ENCODE data around the gene CCSER1. TPM values are rescaled to one million over a fixed set of nuclear protein-coding genes. Genes with fewer than 3 reads are reported as not detected.

Gene CCSER1
- total and polyA plus RNA-seq, 2 donors (not counting 1 experiment from before 2014, with no cell fraction given): under 0.01 TPM; not detected in 1

GRCh38 chr4:90648791-90649190 lies 521.6 kb downstream of the CCSER1 start:
- Histone ChIP-seq H2AFZ (ENCODE audit: low read length) (no peak overlapping the region), H4K20me1 (ENCODE audit: control insufficient read depth, extremely low read depth, insufficient read depth, low read length) (no peaks in the 10 kb centered on the region), H3K4me3 (replicated peaks in 1 of 4; ENCODE audit: control extremely low read depth in 1 of 4, insufficient read depth in 1 of 4, low read depth in 3 of 4, low read length in 4 of 4) (no peak overlapping the region), H3K9ac (ENCODE audit: insufficient read depth, low read length) (no peak overlapping the region), H3K4me1 (ENCODE audit: control insufficient read depth, extremely low read depth, insufficient read depth, low read length) (no peaks in the 10 kb centered on the region), H3K9me3 (ENCODE audit: control insufficient read depth, insufficient read depth, low read depth, low read length) (no peaks in the 10 kb centered on the region), H3K27ac (ENCODE audit: insufficient read depth, low read length) (no peak overlapping the region), H3K79me2 (ENCODE audit: control insufficient read depth, insufficient read depth, low read length) (no peaks in the 10 kb centered on the region), H3K36me3 (ENCODE audit: control insufficient read depth, insufficient read depth, low read length) (no peaks in the 10 kb centered on the region), H3K27me3 (ENCODE audit: control insufficient read depth, insufficient read depth, low read length) (no peaks in the 10 kb centered on the region), H3K4me2 (ENCODE audit: extremely low read depth, insufficient read depth, low read length) (no peak overlapping the region)
- DNase-seq (ENCODE audit: low read depth in 2 of 2): no peak
- TF ChIP-seq EZH2 (IDR thresholded peaks at IDR 0.05; ENCODE audit: low read length, missing control alignments) (no peak), CTCF (conservative IDR thresholded peaks at IDR 0.05 in 1 of 2, IDR thresholded peaks at IDR 0.05 in 1 of 2; ENCODE audit: low read depth in 1 of 2, low read length in 2 of 2) (no peak)

- H3K36me3 ChIP-seq (ENCODE audit: control insufficient read depth, insufficient read depth, low read length): no peaks in the 10 kb centered on the region
- DNase-seq (ENCODE audit: low read depth in 2 of 2): no peak
- TF ChIP-seq EZH2 (IDR thresholded peaks at IDR 0.05; ENCODE audit: low read length, missing control alignments) (no peak), CTCF (conservative IDR thresholded peaks at IDR 0.05 in 1 of 2, IDR thresholded peaks at IDR 0.05 in 1 of 2; ENCODE audit: low read depth in 1 of 2, low read length in 2 of 2) (no peak)
- no peak overlapping the region for H3K4me3 ChIP-seq (replicated peaks in 1 of 4; ENCODE audit: control extremely low read depth in 1 of 4, insufficient read depth in 1 of 4, low read depth in 3 of 4, low read length in 4 of 4)
- H3K9me3 ChIP-seq (ENCODE audit: control insufficient read depth, insufficient read depth, low read depth, low read length): no peaks in the 10 kb centered on the region
- H3K4me1 ChIP-seq (ENCODE audit: control insufficient read depth, extremely low read depth, insufficient read depth, low read length): no peaks in the 10 kb centered on the region
- no peak overlapping the region for H2AFZ ChIP-seq (ENCODE audit: low read length)
- H3K4me2 ChIP-seq (ENCODE audit: extremely low read depth, insufficient read depth, low read length): no peak overlapping the region
- H3K27me3 ChIP-seq (ENCODE audit: control insufficient read depth, insufficient read depth, low read length): no peaks in the 10 kb centered on the region
- no peak overlapping the region for H3K27ac ChIP-seq (ENCODE audit: insufficient read depth, low read length)
- H3K79me2 ChIP-seq (ENCODE audit: control insufficient read depth, insufficient read depth, low read length): no peaks in the 10 kb centered on the region
- no peaks in the 10 kb centered on the region for H4K20me1 ChIP-seq (ENCODE audit: control insufficient read depth, extremely low read depth, insufficient read depth, low read length)
- no peak overlapping the region for H3K9ac ChIP-seq (ENCODE audit: insufficient read depth, low read length)
Observed at GRCh38 chr4:90660672-90661071, 533.5 kb downstream of the CCSER1 start.

- Histone ChIP-seq H3K9ac (ENCODE audit: insufficient read depth, low read length) (no peak overlapping the region), H3K4me3 (replicated peaks in 1 of 4; ENCODE audit: control extremely low read depth in 1 of 4, insufficient read depth in 1 of 4, low read depth in 3 of 4, low read length in 4 of 4) (no peak overlapping the region), H3K27me3 (ENCODE audit: control insufficient read depth, insufficient read depth, low read length) (no peaks in the 10 kb centered on the region), H3K4me2 (ENCODE audit: extremely low read depth, insufficient read depth, low read length) (no peak overlapping the region), H3K79me2 (ENCODE audit: control insufficient read depth, insufficient read depth, low read length) (no peaks in the 10 kb centered on the region), H3K36me3 (ENCODE audit: control insufficient read depth, insufficient read depth, low read length) (no peaks in the 10 kb centered on the region), H4K20me1 (ENCODE audit: control insufficient read depth, extremely low read depth, insufficient read depth, low read length) (no peaks in the 10 kb centered on the region), H2AFZ (ENCODE audit: low read length) (no peak overlapping the region), H3K27ac (ENCODE audit: insufficient read depth, low read length) (no peak overlapping the region), H3K9me3 (ENCODE audit: control insufficient read depth, insufficient read depth, low read depth, low read length) (no peaks in the 10 kb centered on the region), H3K4me1 (ENCODE audit: control insufficient read depth, extremely low read depth, insufficient read depth, low read length) (no peaks in the 10 kb centered on the region)
- no peak for TF ChIP-seq CTCF (conservative IDR thresholded peaks at IDR 0.05 in 1 of 2, IDR thresholded peaks at IDR 0.05 in 1 of 2; ENCODE audit: low read depth in 1 of 2, low read length in 2 of 2)
- TF ChIP-seq EZH2 (IDR thresholded peaks at IDR 0.05; ENCODE audit: low read length, missing control alignments): no peak
- DNase-seq (ENCODE audit: low read depth in 2 of 2): no peak
Observed at GRCh38 chr4:90670183-90670582, 543.0 kb downstream of the CCSER1 start.

All from fibroblast of lung (primary cell).